IMR-90 (cell line): ENCODE data around the gene MTOR.

Experiments
- CEBPB ChIP-seq: IDR thresholded peaks from 2 replicates; pipeline ENCODE4 v1.6.1; 2012; ENCODE audit warnings: low read depth, low read length, improper control_type of control experiment
- CTCF ChIP-seq: conservative IDR thresholded peaks from 2 replicates; pipeline ENCODE4 v1.5.1; 2012; ENCODE audit warnings: mild to moderate bottlenecking, low read depth, low read length, improper control_type of control experiment
- FOS ChIP-seq: fragments of 150-350 bp; IDR thresholded peaks from 2 replicates; pipeline ENCODE4 v1.6.1; 2016; ENCODE audit warnings: low read depth, low read length
- MAFK ChIP-seq: IDR thresholded peaks from 2 replicates; pipeline ENCODE4 v1.6.1; 2012; ENCODE audit warnings: low read depth, low read length, improper control_type of control experiment
- MXI1 ChIP-seq: IDR thresholded peaks from 2 replicates; pipeline ENCODE4 v1.6.1; 2012; ENCODE audit warnings: low read depth, mild to moderate bottlenecking, low read length, moderate library complexity, borderline replicate concordance
- POLR2A ChIP-seq: IDR thresholded peaks from 2 replicates; pipeline ENCODE4 v1.6.1; 2012; ENCODE audit warnings: mild to moderate bottlenecking, low read depth, low read length
- RAD21 ChIP-seq: IDR thresholded peaks from 2 replicates; pipeline ENCODE4 v1.6.1; 2012; ENCODE audit warnings: low read length, improper control_type of control experiment
- RFX5 ChIP-seq: IDR thresholded peaks from 2 replicates; pipeline ENCODE4 v1.8.0; 2012; ENCODE audit warnings: low read depth, mild to moderate bottlenecking, low read length, moderate library complexity
- SMC3 ChIP-seq: fragments of 150-350 bp; IDR thresholded peaks from 2 replicates; pipeline ENCODE4 v1.6.1; 2016; ENCODE audit warnings: low read depth, mild to moderate bottlenecking, antibody characterized with exemption, low read length, moderate library complexity
- TF ChIP-seq, protein P1 (sequence below): fragments of 150-350 bp; IDR thresholded peaks from 2 replicates; pipeline ENCODE4 v1.6.1; 2016; ENCODE audit warnings: low read depth, mild to moderate bottlenecking, low read length, moderate library complexity, borderline replicate concordance

DNA sequence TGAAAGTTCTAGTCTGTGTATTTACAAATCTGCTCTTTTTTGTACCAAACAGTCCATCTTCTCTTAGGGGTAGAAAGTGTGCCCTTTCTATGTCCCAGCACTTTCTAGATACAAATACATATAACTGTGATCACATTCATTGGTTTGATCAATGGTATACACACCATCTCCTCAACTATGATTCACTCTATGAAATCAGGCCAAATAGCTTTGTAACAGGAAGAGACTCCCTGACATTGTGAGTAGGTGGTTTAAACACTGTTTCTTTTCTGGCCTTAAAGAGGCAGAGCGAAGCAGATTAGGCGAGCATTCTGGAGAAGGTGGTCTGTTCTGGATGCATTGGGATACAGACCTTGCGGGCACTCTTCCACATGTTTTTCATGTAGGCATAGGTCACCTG lies 123.4 kb downstream of the MTOR start:
- TF ChIP-seq POLR2A (no peak), CTCF (no peak), FOS (peak; percentile 48; the same call in 1 of the 2 replicates), CEBPB (no peak), MAFK (no peak), MXI1 (no peak), RFX5 (no peak), SMC3 (no peak), RAD21 (no peak)
- TF ChIP-seq, protein P1, sequence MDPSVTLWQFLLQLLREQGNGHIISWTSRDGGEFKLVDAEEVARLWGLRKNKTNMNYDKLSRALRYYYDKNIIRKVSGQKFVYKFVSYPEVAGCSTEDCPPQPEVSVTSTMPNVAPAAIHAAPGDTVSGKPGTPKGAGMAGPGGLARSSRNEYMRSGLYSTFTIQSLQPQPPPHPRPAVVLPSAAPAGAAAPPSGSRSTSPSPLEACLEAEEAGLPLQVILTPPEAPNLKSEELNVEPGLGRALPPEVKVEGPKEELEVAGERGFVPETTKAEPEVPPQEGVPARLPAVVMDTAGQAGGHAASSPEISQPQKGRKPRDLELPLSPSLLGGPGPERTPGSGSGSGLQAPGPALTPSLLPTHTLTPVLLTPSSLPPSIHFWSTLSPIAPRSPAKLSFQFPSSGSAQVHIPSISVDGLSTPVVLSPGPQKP = no peak
